Measurements from ENCODE around the gene TIAM2.

The TIAM2 gene

DNA sequence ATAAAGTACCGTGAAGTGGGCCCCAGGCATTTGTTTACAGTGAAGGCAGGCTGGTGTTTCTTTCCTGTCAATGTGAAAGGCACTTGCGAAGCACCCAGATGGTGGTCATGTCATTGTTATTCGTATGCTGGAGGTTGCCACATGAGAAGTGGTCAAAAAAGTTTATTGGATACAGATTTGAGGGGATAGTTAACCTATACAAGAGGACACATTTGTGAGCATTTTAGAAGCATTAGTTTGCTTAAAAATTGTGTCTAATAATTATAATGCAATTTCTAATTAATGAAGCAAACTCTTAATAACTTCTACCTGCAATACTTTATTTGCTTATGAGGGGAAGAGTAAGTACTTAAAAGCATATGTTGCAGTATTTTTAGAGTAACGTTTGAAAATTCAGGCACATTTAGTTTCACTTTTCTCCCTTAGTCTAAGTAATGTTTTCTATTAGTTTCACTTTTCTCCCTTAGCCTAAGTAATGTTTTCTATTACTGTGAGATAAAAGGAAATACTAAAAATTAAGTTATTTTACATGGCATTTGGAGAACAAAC lies 148.0 kb downstream of the TIAM2 start:
- peak overlapping the region; percentile 68 for H3K27ac Mint-ChIP-seq
- H3K9me3 Mint-ChIP-seq, result peaks cover 0 to 2% of the 10 kb centered on the region in 2 donors

DNA sequence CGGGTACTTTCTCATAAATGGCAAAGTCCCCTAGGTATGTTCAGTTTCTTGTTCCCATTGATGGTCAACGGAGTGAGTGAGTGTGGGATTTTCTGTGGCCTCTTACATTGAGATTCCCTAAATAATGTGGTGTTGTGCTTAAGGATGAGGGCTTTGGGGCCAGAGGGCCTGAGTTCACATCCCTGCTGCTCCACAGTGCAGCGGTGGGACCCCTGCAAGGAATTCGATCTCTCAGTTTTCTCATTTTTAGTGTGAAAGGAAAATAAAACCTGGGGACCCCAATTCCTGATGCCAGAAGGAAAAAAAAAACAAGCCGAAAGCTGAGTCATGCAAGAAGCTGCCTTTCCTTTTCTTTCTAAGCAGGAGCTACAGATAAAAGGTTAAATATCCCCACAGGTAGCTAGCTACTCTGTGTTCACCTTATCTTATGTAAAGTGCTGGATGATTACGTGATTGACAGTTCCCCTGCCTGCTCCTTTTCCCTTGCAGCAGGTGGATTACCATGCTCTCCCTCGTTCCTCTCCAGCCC lies 148.5 kb downstream of the TIAM2 start:
- DNase-seq (no peak), ATAC-seq (replicated peaks) (no peak)
- peak overlapping the region in 1 of 2 donors; percentile 17 for H3K4me3 Mint-ChIP-seq
- no peaks in the 10 kb centered on the region for H3K36me3 Mint-ChIP-seq
- no peaks in the 10 kb centered on the region for H3K27me3 Mint-ChIP-seq
- H3K4me1 Mint-ChIP-seq, result peaks cover 8 to 11% of the 10 kb centered on the region in 2 donors
- H3K9me3 Mint-ChIP-seq, result peaks cover 0 to 2% of the 10 kb centered on the region in 2 donors
- no peak overlapping the region for H3K27ac Mint-ChIP-seq

More for the DNA sequence above, 148.0 kb downstream of the TIAM2 start:
- no peak for DNase-seq
- no peak for ATAC-seq (replicated peaks)
- H3K4me1 Mint-ChIP-seq, result peaks cover 8 to 11% of the 10 kb centered on the region in 2 donors
- no peaks in the 10 kb centered on the region for H3K27me3 Mint-ChIP-seq
- peak overlapping the region; percentile 54 to 58 for H3K4me3 Mint-ChIP-seq
- H3K36me3 Mint-ChIP-seq, result no peaks in the 10 kb centered on the region

DNA sequence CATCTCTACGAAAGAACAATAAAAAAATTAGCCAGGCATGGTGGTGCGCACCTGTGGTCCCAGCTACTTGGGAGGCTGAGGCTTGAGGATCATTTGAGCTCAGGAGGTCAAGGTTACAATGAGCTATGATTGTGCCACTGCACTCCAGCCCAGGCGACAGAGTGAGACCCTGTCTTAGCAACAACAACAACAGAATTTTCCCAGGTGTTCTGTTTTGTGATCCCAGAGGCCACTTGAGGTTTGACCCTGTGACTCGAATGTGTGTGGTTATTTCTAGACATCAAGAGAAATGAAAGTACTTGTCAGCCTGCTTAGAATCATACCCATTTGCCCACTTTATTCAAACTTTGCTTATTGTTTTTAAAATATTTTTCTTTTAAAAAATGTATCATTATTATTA lies 151.1 kb downstream of the TIAM2 start:
- Mint-ChIP-seq H3K27ac (no peak overlapping the region), H3K36me3 (no peaks in the 10 kb centered on the region), H3K4me3 (no peak overlapping the region), H3K27me3 (no peaks in the 10 kb centered on the region), H3K9me3 (peaks cover 0 to 2% of the 10 kb centered on the region in 2 donors), H3K4me1 (peaks cover 8 to 11% of the 10 kb centered on the region in 2 donors)
- no peak for DNase-seq
- no peak for ATAC-seq (replicated peaks)

DNA sequence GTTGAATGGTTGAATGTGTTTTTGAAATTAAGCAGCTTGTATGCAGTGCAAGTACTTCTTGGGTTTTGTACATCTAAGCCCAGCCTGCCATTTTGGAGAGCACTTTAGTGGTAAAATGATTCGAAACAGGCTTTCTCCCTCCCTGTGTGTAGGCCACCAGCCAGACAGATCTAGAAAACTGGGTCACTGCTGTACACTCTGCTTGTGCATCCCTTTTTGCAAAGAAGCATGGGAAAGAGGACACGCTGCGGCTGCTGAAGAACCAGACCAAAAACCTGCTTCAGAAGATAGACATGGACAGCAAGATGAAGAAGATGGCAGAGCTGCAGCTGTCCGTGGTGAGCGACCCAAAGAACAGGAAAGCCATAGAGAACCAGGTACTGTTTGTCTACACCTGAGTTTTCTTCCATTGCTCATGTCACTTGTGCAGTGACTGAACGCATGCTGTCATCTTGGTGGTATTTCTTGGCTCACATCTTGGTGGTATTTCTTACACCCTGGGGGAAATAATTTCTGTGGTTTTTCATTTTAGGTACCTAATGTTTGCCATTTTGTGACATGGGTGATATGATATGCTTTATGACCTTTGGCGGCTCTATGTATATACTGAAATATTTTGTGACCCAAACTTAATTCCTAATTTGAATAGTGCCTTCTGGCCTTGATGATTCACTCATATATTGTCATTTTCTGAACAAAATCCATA lies 153.0 kb downstream of the TIAM2 start:
- DNase-seq, result no peak
- Mint-ChIP-seq H3K27ac (peak overlapping the region; percentile 7), H3K4me1 (peaks cover 1 to 2% of the 10 kb centered on the region in 2 donors), H3K36me3 (no peaks in the 10 kb centered on the region), H3K9me3 (peaks cover 0 to 2% of the 10 kb centered on the region in 2 donors), H3K4me3 (no peak overlapping the region), H3K27me3 (no peaks in the 10 kb centered on the region)
- no peak for ATAC-seq (replicated peaks)

DNA sequence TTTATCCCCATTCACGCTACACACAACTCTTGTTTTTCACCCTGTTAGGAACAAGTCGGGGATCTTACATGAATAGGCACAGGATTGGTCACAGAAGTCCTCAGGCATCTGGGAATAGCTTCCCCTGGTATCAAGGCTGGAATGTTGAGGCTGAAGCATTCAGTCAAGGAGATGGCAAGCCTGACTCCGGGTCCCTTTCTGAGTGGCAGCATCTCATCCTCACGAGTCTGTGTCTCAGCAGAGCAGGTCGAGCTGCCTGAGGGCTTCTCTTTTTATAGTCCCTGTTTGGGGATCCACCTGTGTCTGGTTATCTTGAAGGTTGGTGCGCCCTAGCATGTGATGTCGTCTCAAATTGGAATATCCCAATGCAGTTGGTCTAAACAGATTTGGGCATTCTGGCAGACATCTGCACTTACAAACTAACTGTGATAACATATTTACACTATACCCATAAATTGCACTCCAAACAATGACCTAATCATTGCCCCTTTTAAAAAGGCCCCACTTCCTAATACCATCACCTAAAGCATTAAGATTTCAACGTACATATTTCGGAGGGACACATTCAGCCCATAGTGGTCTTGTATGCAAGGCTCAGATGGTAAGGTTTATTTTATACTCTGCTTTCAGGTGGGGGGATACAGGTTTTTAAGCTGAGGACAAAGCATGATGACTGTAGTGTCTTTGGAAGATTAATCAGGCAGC lies 156.0 kb downstream of the TIAM2 start:
- Mint-ChIP-seq H3K27ac (no peak overlapping the region), H3K4me1 (peaks cover 12 to 17% of the 10 kb centered on the region in 2 donors), H3K9me3 (no peaks in the 10 kb centered on the region), H3K27me3 (peaks cover 0 to 4% of the 10 kb centered on the region in 2 donors), H3K4me3 (no peak overlapping the region), H3K36me3 (no peaks in the 10 kb centered on the region)
- ATAC-seq (replicated peaks) (no peak), DNase-seq (no peak)

DNA sequence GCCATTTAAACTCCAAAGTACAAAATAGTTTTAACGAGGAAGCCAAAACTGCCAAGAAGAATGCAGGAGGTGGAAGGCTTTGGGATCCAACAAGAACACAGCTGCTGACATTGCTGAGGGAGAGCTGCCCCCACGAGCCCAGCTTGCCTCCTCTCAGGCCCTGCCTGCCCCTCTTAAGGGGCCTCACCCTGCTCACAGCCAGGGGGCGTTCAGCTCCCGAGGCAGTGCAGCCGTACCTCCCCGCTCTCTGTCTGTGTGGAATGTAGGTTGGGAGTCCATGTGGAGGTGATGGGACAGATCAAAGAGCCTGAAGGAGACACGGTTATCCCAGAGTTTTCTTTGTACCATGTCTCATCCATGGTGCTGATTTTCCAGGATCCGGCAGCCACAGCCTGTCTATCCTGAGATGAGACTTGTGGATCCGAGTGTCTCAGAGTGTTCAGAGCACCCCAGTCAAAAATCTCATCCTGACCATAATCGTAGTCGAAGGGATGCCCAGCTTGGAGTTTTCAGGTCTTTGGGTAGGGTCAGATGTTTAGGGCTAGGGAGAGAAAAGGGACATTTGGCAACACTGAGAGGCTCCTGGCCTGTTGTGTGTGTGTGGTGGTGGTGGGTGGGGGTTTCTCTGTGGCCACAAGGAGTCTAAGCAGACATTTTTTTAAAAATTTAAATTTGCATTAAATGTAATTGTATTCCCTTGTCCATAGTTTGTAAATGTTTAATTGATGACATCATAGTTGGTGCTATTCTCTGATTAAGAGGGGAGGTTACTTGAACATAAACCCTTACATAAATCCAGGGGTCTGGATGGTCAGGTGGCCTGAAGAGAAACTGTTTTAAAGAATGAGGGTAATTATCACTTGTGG lies 157.3 kb downstream of the TIAM2 start:
- Mint-ChIP-seq H3K4me3 (no peak overlapping the region), H3K4me1 (peaks cover 12 to 18% of the 10 kb centered on the region in 2 donors), H3K36me3 (no peaks in the 10 kb centered on the region), H3K27me3 (peaks cover 0 to 8% of the 10 kb centered on the region in 2 donors), H3K27ac (no peak overlapping the region), H3K9me3 (no peaks in the 10 kb centered on the region)
- ATAC-seq (replicated peaks), result no peak
- no peak for DNase-seq

DNA sequence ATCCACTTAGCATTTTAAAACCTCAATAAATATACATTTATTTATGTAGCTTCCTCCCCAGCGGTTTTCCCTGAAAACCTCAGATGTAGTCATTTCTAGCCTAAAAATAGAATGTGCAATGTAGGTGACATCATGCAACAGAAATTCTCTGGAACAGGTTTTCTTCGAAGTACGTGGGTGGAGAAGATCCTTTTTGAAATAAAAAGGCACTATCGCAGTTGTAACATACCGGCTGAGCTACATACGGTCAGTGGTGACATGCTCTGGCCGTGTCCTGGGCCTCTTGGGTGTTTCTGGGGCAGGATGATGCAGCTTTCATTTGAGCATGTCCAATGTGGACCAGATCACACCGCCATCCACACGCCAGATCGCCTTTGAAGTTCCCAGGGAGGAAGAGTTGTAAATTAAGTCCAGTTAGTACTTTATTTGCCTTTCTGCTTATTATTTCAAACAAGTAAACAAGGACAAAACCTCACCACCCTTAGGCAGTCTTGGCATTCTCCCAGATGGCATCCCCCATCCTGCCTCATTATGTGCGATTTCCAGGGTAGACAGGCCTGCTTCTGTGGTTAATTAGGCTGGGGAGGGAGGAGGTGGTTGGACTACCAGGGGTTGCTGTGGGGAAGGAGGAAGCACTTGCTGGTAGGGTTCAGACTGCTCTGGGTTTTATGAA lies 159.2 kb downstream of the TIAM2 start:
- H3K4me1 Mint-ChIP-seq, result peaks cover 15 to 18% of the 10 kb centered on the region in 2 donors
- H3K36me3 Mint-ChIP-seq, result no peaks in the 10 kb centered on the region
- no peak overlapping the region for H3K4me3 Mint-ChIP-seq
- DNase-seq, result peak; percentile 15
- ATAC-seq (replicated peaks), result peak; percentile 63 to 70
- peaks cover 0 to 8% of the 10 kb centered on the region in 2 donors for H3K27me3 Mint-ChIP-seq
- no peaks in the 10 kb centered on the region for H3K9me3 Mint-ChIP-seq
- H3K27ac Mint-ChIP-seq, result peak overlapping the region; percentile 48

DNA sequence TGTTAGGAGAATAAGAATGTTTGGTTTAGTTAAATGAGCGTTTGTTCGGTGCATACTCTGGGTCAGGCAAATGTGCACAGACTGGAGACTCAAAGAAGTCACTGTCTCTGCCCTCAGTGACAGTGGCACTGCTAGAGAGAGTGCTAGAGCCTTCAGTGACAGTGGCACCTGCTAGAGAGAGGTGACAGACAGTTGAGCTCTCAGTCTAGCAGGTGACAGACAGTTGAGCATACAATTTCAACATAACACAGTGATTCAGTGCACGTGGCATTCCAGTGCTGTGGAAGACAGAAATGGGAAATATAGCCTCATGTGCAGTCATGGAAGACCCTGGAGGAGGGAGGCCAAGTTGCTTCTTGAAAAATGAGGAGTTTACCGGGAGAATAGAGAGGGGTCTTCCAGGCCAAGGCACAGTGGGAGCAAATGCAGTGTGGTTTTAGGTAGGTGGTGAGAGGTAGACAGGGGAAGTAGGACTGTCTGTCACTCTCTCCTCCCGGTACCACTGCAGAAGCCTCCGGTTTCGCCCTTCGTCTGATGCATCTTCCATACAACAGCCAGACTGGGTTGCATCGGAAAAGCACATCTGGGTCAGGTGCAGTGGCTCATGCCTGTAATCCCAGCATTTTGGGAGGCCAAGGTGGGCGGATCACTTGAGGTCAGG lies 160.8 kb downstream of the TIAM2 start:
- H3K27ac Mint-ChIP-seq, result no peak overlapping the region
- H3K4me3 Mint-ChIP-seq, result no peak overlapping the region
- peaks cover 15 to 18% of the 10 kb centered on the region in 2 donors for H3K4me1 Mint-ChIP-seq
- no peak for ATAC-seq (replicated peaks)
- H3K36me3 Mint-ChIP-seq, result peaks cover 0 to 3% of the 10 kb centered on the region in 2 donors
- peaks cover 0 to 8% of the 10 kb centered on the region in 2 donors for H3K27me3 Mint-ChIP-seq
- no peak for DNase-seq
- peaks cover under 1 to 2% of the 10 kb centered on the region in 2 donors for H3K9me3 Mint-ChIP-seq

DNA sequence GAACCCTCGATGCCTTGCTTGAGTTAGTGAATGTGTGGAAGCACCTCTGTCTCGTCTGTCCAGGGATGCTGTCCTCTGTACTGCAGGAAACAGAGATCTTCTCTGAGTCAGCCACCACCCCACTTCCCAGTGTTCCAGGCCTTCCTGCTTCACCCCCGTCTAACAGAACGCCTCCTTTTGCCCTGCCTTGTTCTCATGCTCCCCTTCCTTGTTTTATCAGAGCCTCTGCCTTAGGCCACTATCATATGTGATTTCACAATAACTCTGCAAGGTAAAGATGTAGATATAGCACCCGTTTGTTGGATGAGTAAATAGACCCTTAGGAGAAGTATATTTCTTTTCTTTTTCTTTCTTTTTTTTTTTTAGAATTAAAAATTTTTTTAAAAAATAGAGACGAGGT lies 162.0 kb downstream of the TIAM2 start:
- DNase-seq, result no peak
- no peak for ATAC-seq (replicated peaks)
- Mint-ChIP-seq H3K27me3 (peaks cover 0 to 8% of the 10 kb centered on the region in 2 donors), H3K4me1 (peaks cover 18% of the 10 kb centered on the region in 2 donors), H3K9me3 (peaks cover 3 to 5% of the 10 kb centered on the region in 2 donors), H3K4me3 (no peak overlapping the region), H3K36me3 (peaks cover 0 to 3% of the 10 kb centered on the region in 2 donors), H3K27ac (no peak overlapping the region)

DNA sequence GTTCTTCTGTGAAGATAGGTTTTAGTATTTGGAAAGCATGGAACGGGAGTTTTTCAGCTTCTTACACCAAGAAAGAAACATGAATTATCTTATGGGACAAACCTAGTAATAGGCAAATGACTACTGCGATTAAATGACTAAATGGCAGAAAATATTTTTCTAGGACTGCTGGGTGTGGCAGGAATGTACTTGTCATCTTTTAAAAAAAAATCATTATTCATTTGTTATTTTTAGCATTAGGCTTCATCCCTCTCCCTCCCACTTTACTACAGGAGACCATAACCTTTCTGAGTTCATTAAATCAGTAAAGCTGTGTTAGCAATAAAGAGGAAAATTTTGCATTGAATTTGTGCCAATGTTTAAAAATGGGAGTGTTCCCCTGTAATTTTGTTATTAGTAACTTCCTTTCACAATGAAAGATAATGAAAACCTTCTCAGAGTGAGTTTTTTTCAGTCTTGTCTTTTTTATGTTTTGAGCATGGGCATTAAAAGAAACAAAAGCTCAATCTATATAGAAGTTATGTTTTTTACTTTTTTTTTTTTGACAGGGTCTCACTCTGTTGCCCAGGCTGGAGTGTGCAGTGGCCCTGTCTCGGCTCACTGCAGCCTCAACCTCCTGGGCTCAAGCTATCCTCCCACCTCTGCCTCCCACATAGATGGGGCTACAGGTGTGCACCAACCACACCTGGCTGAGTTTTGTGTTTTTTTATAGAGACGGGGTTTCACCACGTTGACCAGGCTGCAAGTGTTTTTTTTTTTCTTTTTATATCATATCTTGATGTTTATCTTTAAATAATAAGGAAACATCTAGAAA lies 163.1 kb downstream of the TIAM2 start:
- ATAC-seq (replicated peaks) (peak; percentile 28 to 47), DNase-seq (no peak)
- Mint-ChIP-seq H3K36me3 (peaks cover 0 to 3% of the 10 kb centered on the region in 2 donors), H3K9me3 (peaks cover 3 to 5% of the 10 kb centered on the region in 2 donors), H3K4me3 (no peak overlapping the region), H3K4me1 (peaks cover 18% of the 10 kb centered on the region in 2 donors), H3K27me3 (peaks cover 0 to 8% of the 10 kb centered on the region in 2 donors), H3K27ac (no peak overlapping the region)

DNA sequence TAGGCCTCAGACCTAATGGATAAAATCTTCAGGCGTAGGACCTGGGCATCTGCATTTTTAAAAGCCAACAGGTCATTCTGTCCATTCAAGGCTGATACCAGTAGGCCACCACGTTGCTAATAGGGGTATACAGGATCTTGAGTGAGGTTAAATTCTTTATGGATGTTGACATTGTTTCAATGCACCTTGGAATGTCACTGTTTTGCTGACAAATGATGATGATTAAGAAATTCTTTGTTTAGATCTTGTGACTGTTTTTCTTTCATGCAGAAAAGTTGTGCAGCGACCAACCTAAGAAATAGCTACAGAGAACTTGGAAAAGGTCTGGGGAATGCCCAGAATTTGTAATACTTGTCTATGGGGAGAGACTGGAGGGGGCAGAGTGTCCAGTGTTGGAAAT lies 167.6 kb downstream of the TIAM2 start:
- no peak overlapping the region for H3K4me3 Mint-ChIP-seq
- no peak overlapping the region for H3K27ac Mint-ChIP-seq
- peaks cover 0 to 3% of the 10 kb centered on the region in 2 donors for H3K36me3 Mint-ChIP-seq
- ATAC-seq (replicated peaks) (no peak), DNase-seq (no peak)
- H3K9me3 Mint-ChIP-seq, result peaks cover 3 to 5% of the 10 kb centered on the region in 2 donors
- H3K27me3 Mint-ChIP-seq, result no peaks in the 10 kb centered on the region
- peaks cover 6 to 10% of the 10 kb centered on the region in 2 donors for H3K4me1 Mint-ChIP-seq

DNA sequence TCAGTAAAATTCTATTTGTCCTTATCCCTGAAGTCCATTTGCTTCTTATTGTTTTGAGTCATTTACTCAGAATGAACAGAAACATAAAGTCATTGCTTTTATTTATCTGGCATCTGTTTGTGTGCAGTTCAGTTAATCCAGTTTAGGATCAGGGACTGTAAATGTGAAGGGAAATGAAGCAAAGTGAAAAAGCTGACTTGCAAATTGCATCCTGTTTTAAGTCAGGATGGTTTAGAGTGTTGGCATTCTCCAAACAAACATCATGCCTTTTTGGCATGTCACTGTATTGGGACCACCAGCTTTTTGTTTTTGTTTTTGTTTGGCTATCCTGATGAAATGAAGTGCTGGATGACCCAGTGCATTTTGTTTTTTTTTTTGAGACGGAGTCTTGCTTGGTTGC lies 168.5 kb downstream of the TIAM2 start:
- H3K4me3 Mint-ChIP-seq, result no peak overlapping the region
- peaks cover 3 to 5% of the 10 kb centered on the region in 2 donors for H3K9me3 Mint-ChIP-seq
- no peak overlapping the region for H3K27ac Mint-ChIP-seq
- no peaks in the 10 kb centered on the region for H3K27me3 Mint-ChIP-seq
- DNase-seq (no peak), ATAC-seq (replicated peaks) (no peak)
- H3K36me3 Mint-ChIP-seq, result peaks cover 0 to 3% of the 10 kb centered on the region in 2 donors
- peaks cover 6 to 8% of the 10 kb centered on the region in 2 donors for H3K4me1 Mint-ChIP-seq
